ENCODE results near the gene KMT5C. TPM values are rescaled to one million over a fixed set of nuclear protein-coding genes. Genes with fewer than 3 reads are reported as not detected.

The KMT5C gene
- total and polyA plus RNA-seq, 10 of the 15 experiments (the other 5 are each of a cell fraction or from before 2014, with no cell fraction given) = 0.20 to 15.8 (median 4.3) TPM; not detected in 1

GRCh38 chr19:55345818-55346724 is 6.4 kb downstream of the KMT5C start (continued):
- TF ChIP-seq, protein P1, sequence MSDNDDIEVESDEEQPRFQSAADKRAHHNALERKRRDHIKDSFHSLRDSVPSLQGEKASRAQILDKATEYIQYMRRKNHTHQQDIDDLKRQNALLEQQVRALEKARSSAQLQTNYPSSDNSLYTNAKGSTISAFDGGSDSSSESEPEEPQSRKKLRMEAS (IDR thresholded peaks at IDR 0.05; ENCODE audit: low read depth, low read length) = no peak
- TF ChIP-seq RCOR1 (conservative IDR thresholded peaks at IDR 0.05; ENCODE audit: low read depth, low read length) (no peak), TCF12 (IDR thresholded peaks at IDR 0.05; ENCODE audit: low read depth, low read length) (no peak), SREBF1 (IDR thresholded peaks at IDR 0.05; ENCODE audit: low read length) (no peak), YBX1 (IDR thresholded peaks at IDR 0.05) (no peak)

- ATAC-seq (no peak), FAIRE-seq (no peak), DNase-seq (ENCODE audit: low read depth, low spot score) (no peak)
- H3K36me3 ChIP-seq (ENCODE audit: control insufficient read depth in 2 of 2, insufficient read depth in 2 of 2, low read length in 1 of 2) = no peaks in the 10 kb centered on the region; a peak in 1 of 4 replicates
- H3K4me3 ChIP-seq = no peak overlapping the region
- H2AFZ ChIP-seq (ENCODE audit: control insufficient read depth, low read depth, low read length) = no peak overlapping the region
- no peaks in the 10 kb centered on the region; a peak in 1 of 4 replicates for H3K27me3 ChIP-seq (replicated peaks in 1 of 2; ENCODE audit: control insufficient read depth in 2 of 2, insufficient read depth in 2 of 2, low read length in 1 of 2)
- H3K4me2 ChIP-seq (ENCODE audit: control insufficient read depth, insufficient read depth) = no peak overlapping the region
- H3K9ac ChIP-seq (ENCODE audit: control insufficient read depth, insufficient read depth, low read length) = no peak overlapping the region
- RAD21 ChIA-PET (ENCODE audit: unreplicated experiment) = no interaction called here
- no peaks in the 10 kb centered on the region for H3K4me1 ChIP-seq (ENCODE audit: control insufficient read depth, insufficient read depth, low read length)
- H3K27ac ChIP-seq (ENCODE audit: control insufficient read depth, insufficient read depth) = no peak overlapping the region
- POLR2A ChIA-PET = interaction anchor here (0.5 to 0.7 kb wide), 2 partner anchors 719 to 1976 kb away, joined by 3 to 4 read pairs; no protein-coding TSS in a partner anchor
- in situ Hi-C loops (cut with MboI) = no loop called here
- H3K9me3 ChIP-seq (replicated peaks; ENCODE audit: control insufficient read depth, insufficient read depth, low read length) = no peaks in the 10 kb centered on the region
- intact Hi-C loops (cut with micrococcal nuclease; ENCODE audit: unreplicated experiment) = no loop called here
- WGBS (ENCODE audit: insufficient coverage, insufficient replicate concordance, low lambda C conversion rate, missing lambda C conversion rate) = 94% methylated on average over 30 of the region's 41 CpGs
- no peaks in the 10 kb centered on the region for H4K20me1 ChIP-seq (ENCODE audit: control insufficient read depth, insufficient read depth)
- no TSS peak for BruUV-seq (replicated peaks)
- CTCF ChIA-PET = no interaction called here
- H3K79me2 ChIP-seq (ENCODE audit: control insufficient read depth, insufficient read depth, low read length) = no peaks in the 10 kb centered on the region
- SMC1A ChIA-PET (ENCODE audit: uncharacterized antibody, unreplicated experiment) = no interaction called here
- no peak for TF ChIP-seq CHD4 (IDR thresholded peaks at IDR 0.05)
- no peak for TF ChIP-seq STAT1 (conservative IDR thresholded peaks at IDR 0.05)
- no peak for TF ChIP-seq TCF12 (IDR thresholded peaks at IDR 0.05; ENCODE audit: low read depth, low read length)
- no peak for TF ChIP-seq KLF5 (IDR thresholded peaks at IDR 0.05; ENCODE audit: partially characterized antibody)
- TF ChIP-seq RUNX3 (IDR thresholded peaks at IDR 0.05; ENCODE audit: low read length) = no peak
- TF ChIP-seq, protein P2, sequence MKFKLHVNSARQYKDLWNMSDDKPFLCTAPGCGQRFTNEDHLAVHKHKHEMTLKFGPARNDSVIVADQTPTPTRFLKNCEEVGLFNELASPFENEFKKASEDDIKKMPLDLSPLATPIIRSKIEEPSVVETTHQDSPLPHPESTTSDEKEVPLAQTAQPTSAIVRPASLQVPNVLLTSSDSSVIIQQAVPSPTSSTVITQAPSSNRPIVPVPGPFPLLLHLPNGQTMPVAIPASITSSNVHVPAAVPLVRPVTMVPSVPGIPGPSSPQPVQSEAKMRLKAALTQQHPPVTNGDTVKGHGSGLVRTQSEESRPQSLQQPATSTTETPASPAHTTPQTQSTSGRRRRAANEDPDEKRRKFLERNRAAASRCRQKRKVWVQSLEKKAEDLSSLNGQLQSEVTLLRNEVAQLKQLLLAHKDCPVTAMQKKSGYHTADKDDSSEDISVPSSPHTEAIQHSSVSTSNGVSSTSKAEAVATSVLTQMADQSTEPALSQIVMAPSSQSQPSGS (IDR thresholded peaks at IDR 0.05; ENCODE audit: low read length) = no peak
- TF ChIP-seq, protein P3, sequence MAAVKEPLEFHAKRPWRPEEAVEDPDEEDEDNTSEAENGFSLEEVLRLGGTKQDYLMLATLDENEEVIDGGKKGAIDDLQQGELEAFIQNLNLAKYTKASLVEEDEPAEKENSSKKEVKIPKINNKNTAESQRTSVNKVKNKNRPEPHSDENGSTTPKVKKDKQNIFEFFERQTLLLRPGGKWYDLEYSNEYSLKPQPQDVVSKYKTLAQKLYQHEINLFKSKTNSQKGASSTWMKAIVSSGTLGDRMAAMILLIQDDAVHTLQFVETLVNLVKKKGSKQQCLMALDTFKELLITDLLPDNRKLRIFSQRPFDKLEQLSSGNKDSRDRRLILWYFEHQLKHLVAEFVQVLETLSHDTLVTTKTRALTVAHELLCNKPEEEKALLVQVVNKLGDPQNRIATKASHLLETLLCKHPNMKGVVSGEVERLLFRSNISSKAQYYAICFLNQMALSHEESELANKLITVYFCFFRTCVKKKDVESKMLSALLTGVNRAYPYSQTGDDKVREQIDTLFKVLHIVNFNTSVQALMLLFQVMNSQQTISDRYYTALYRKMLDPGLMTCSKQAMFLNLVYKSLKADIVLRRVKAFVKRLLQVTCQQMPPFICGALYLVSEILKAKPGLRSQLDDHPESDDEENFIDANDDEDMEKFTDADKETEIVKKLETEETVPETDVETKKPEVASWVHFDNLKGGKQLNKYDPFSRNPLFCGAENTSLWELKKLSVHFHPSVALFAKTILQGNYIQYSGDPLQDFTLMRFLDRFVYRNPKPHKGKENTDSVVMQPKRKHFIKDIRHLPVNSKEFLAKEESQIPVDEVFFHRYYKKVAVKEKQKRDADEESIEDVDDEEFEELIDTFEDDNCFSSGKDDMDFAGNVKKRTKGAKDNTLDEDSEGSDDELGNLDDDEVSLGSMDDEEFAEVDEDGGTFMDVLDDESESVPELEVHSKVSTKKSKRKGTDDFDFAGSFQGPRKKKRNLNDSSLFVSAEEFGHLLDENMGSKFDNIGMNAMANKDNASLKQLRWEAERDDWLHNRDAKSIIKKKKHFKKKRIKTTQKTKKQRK (IDR thresholded peaks at IDR 0.05; ENCODE audit: low read depth, low read length) = no peak
- TF ChIP-seq CTCF (IDR thresholded peaks at IDR 0.05 in 2 of 3, conservative IDR thresholded peaks at IDR 0.05 in 1 of 3; ENCODE audit: control insufficient read depth in 2 of 3, extremely low read depth in 1 of 3, insufficient read depth in 1 of 3, low read depth in 3 of 3, low read length in 3 of 3) = no peak
- TF ChIP-seq SMAD1 (IDR thresholded peaks at IDR 0.05; ENCODE audit: low read depth, partially characterized antibody) = no peak
These were observed 7.2 kb downstream of the KMT5C start for GRCh38 chr19:55346725-55347441.
